Gastrocnemius medialis (tissue), 4 donors: ENCODE data around the gene SMYD3. TPM values are rescaled to one million over a fixed set of nuclear protein-coding genes. Genes with fewer than 3 reads are reported as not detected.

Experiments
- ATAC-seq, 2 donors: fragments of 150-250 bp; one replicate each; pipeline ENCODE4 v1.9.1; 2016
- DNase-seq, 2 donors: peaks; one replicate each; pipeline ENCODE4 v3.0.0-alpha.2; 2019
- H3K27ac ChIP-seq, 4 donors: fragments of 200-600 bp; sonication (generic); 1 replicate in 1 of 4; 2 replicates in 3 of 4; pipeline ENCODE4 v1.5.1; 2016 to 2018; ENCODE audit warnings: mild to moderate bottlenecking in 2 of 4, moderate library complexity in 1 of 4
- H3K27me3 ChIP-seq, 3 donors: fragments of 200-600 bp; sonication (generic) in 2 of 3; 1 replicate in 1 of 3; 2 replicates in 2 of 3; pipeline versions ENCODE4 v1.5.1 to v1.6.0; 2016 to 2019; ENCODE audit warnings: mild to moderate bottlenecking in 1 of 3, moderate library complexity in 1 of 3
- H3K36me3 ChIP-seq, 2 donors: fragments of 200-600 bp; sonication (generic) in 1 of 2; one replicate each; pipeline ENCODE4 v1.5.1; 2017 to 2018
- H3K4me1 ChIP-seq, 2 donors: fragments of 200-600 bp; sonication (generic) in 1 of 2; one replicate each; pipeline ENCODE4 v1.5.1; 2016 to 2017; ENCODE audit warnings: mild to moderate bottlenecking in 2 of 2
- H3K4me3 ChIP-seq, 4 donors: fragments of 200-600 bp; sonication (generic) in 3 of 4; 1 replicate in 1 of 4; 2 replicates in 3 of 4; pipeline ENCODE4 v1.5.1; 2016 to 2019; ENCODE audit warnings: mild to moderate bottlenecking in 2 of 4
- H3K9me3 ChIP-seq, 3 donors: fragments of 200-600 bp; sonication (generic) in 2 of 3; 1 replicate in 1 of 3; 2 replicates in 2 of 3; pipeline ENCODE4 v1.5.1; 2016 to 2019
- POLR2A ChIP-seq, 2 donors: fragments of 450-650 bp; IDR thresholded peaks; one replicate each; pipeline ENCODE4 v1.6.1; 2017; ENCODE audit warnings: antibody characterized with exemption in 2 of 2, mild to moderate bottlenecking in 2 of 2, moderate library complexity in 2 of 2
- in situ Hi-C, 4 donors: fragments of 200-750 bp; cut with MboI; loops; one replicate each; pipeline versions ENCODE4 v1.15.0 to v1.8.0; 2017; ENCODE audit warnings: low sequenced_read_pairs in 4 of 4
- intact Hi-C: fragments of 100-400 bp; cut with DNase I; formaldehyde crosslinking; loops from one replicate; pipeline ENCODE4 v1.15.1; 2023; ENCODE audit warnings: low total_unique reads
- total RNA-seq, 4 donors: library from RNA; depleted of rRNA; stranded (reverse); fragments of >200 nt; gene quantifications; one replicate each; pipeline versions ENCODE4 v1.1.0 to v1.2.3, GENCODE V29; 2016
- TF ChIP-seq, protein P1 (sequence below), 5 experiments: fragments of 450-650 bp in 3 of 5; fragments of 200-600 bp in 2 of 5; sonication (generic) in 2 of 5; IDR thresholded peaks in 4 of 5; conservative IDR thresholded peaks in 1 of 5; 1 replicate in 4 of 5; 2 replicates in 1 of 5; pipeline ENCODE4 v1.5.1; 2016 to 2019; ENCODE audit warnings: antibody characterized with exemption in 5 of 5, mild to moderate bottlenecking in 3 of 5, moderate library complexity in 3 of 5

The SMYD3 gene
- total RNA-seq, 4 donors from 2014 or later = 4.4 to 10.3 (median 6.3) TPM

GRCh38 chr1:245860657-245861544 is 646.2 kb downstream of the SMYD3 start:
- no peak overlapping the region for H3K4me3 ChIP-seq
- H3K27me3 ChIP-seq = no peaks in the 10 kb centered on the region
- intact Hi-C loops = no loop called here
- TF ChIP-seq, protein P1, sequence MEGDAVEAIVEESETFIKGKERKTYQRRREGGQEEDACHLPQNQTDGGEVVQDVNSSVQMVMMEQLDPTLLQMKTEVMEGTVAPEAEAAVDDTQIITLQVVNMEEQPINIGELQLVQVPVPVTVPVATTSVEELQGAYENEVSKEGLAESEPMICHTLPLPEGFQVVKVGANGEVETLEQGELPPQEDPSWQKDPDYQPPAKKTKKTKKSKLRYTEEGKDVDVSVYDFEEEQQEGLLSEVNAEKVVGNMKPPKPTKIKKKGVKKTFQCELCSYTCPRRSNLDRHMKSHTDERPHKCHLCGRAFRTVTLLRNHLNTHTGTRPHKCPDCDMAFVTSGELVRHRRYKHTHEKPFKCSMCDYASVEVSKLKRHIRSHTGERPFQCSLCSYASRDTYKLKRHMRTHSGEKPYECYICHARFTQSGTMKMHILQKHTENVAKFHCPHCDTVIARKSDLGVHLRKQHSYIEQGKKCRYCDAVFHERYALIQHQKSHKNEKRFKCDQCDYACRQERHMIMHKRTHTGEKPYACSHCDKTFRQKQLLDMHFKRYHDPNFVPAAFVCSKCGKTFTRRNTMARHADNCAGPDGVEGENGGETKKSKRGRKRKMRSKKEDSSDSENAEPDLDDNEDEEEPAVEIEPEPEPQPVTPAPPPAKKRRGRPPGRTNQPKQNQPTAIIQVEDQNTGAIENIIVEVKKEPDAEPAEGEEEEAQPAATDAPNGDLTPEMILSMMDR (IDR thresholded peaks at IDR 0.05 in 4 of 5, conservative IDR thresholded peaks at IDR 0.05 in 1 of 5) = no peak
- no peak for TF ChIP-seq POLR2A (IDR thresholded peaks at IDR 0.05)
- in situ Hi-C loops = no loop called here
- H3K27ac ChIP-seq = no peak overlapping the region
- no peaks in the 10 kb centered on the region for H3K36me3 ChIP-seq
- H3K4me1 ChIP-seq = no peaks in the 10 kb centered on the region
- ATAC-seq (peak; percentile 42 to 60), DNase-seq (no peak)
- H3K9me3 ChIP-seq = no peaks in the 10 kb centered on the region

DNA sequence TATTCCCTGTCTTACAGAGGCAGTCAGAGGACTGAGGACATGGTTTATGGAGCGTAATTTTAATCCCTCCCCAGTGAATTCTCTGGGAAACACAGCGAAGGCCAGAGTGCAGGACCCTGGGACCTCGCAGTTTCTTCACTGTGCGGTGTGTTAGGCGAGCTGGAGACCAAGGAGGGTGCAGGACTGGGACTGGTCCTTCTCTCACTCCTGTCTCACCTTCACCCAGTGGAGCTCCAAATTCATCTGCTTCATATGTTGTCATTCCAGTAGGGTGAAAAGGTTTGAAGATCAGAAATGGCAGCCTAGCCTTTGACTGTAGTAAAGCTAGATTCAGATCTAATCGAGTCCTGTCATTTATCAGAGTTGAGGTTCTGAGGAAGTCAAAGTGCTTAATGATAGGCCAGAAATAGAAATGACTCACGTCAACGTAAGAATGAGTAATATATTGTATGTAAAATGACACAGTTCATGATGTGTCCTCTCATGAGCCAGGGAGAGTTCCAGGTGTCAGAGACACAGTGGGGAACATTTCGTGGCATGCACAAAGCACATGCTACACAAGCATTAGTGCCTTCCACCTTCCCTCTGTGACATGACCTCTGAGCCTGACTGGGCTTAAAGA is 647.5 kb downstream of the SMYD3 start:
- TF ChIP-seq, protein P1 (IDR thresholded peaks at IDR 0.05 in 4 of 5, conservative IDR thresholded peaks at IDR 0.05 in 1 of 5) = no peak
- TF ChIP-seq POLR2A (IDR thresholded peaks at IDR 0.05) = no peak
- Histone ChIP-seq H3K4me3 (no peak overlapping the region), H3K36me3 (no peaks in the 10 kb centered on the region), H3K4me1 (no peaks in the 10 kb centered on the region), H3K27me3 (no peaks in the 10 kb centered on the region), H3K27ac (no peak overlapping the region), H3K9me3 (no peaks in the 10 kb centered on the region)
- in situ Hi-C loops (no loop called here), intact Hi-C loops (no loop called here)
- ATAC-seq = peak; percentile 55 to 62
- DNase-seq = no peak

GRCh38 chr1:245858722-245859492 is 648.2 kb downstream of the SMYD3 start:
- ATAC-seq (no peak), DNase-seq (no peak)
- Histone ChIP-seq H3K27ac (no peak overlapping the region), H3K9me3 (no peaks in the 10 kb centered on the region), H3K36me3 (no peaks in the 10 kb centered on the region), H3K4me1 (no peaks in the 10 kb centered on the region), H3K4me3 (no peak overlapping the region), H3K27me3 (no peaks in the 10 kb centered on the region)
- in situ Hi-C loops = no loop called here
- TF ChIP-seq, protein P1 (IDR thresholded peaks at IDR 0.05 in 4 of 5, conservative IDR thresholded peaks at IDR 0.05 in 1 of 5) = no peak
- TF ChIP-seq POLR2A (IDR thresholded peaks at IDR 0.05) = no peak
- intact Hi-C loops = no loop called here

- Histone ChIP-seq H3K4me3 (no peak overlapping the region), H3K9me3 (no peaks in the 10 kb centered on the region), H3K27me3 (no peaks in the 10 kb centered on the region), H3K27ac (no peak overlapping the region), H3K36me3 (no peaks in the 10 kb centered on the region), H3K4me1 (no peaks in the 10 kb centered on the region)
- DNase-seq (no peak), ATAC-seq (no peak)
- no peak for TF ChIP-seq POLR2A (IDR thresholded peaks at IDR 0.05)
- intact Hi-C loops (no loop called here), in situ Hi-C loops (no loop called here)
These were observed 648.9 kb downstream of the SMYD3 start for GRCh38 chr1:245858022-245858721.
